ENCODE measurements around the gene NFIA. TPM values are rescaled to one million over a fixed set of nuclear protein-coding genes. Genes with fewer than 3 reads are reported as not detected.
A peak's percentile ranks its signal among the peaks of the same experiment; 100 is the strongest.

NFIA gene
- total RNA-seq, 3 donors from 2014 or later, result 54.9 to 87.5 (median 79.6) TPM

- H3K27me3 ChIP-seq, result no peaks in the 10 kb centered on the region
- no peak for TF ChIP-seq POLR2AphosphoS5 (IDR thresholded peaks at IDR 0.05)
- TF ChIP-seq POLR2A (IDR thresholded peaks at IDR 0.05), result no peak
- TF ChIP-seq, protein P1, sequence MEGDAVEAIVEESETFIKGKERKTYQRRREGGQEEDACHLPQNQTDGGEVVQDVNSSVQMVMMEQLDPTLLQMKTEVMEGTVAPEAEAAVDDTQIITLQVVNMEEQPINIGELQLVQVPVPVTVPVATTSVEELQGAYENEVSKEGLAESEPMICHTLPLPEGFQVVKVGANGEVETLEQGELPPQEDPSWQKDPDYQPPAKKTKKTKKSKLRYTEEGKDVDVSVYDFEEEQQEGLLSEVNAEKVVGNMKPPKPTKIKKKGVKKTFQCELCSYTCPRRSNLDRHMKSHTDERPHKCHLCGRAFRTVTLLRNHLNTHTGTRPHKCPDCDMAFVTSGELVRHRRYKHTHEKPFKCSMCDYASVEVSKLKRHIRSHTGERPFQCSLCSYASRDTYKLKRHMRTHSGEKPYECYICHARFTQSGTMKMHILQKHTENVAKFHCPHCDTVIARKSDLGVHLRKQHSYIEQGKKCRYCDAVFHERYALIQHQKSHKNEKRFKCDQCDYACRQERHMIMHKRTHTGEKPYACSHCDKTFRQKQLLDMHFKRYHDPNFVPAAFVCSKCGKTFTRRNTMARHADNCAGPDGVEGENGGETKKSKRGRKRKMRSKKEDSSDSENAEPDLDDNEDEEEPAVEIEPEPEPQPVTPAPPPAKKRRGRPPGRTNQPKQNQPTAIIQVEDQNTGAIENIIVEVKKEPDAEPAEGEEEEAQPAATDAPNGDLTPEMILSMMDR (IDR thresholded peaks at IDR 0.05), result no peak
- no peaks in the 10 kb centered on the region for H3K9me3 ChIP-seq
- peaks cover 0 to 12% of the 10 kb centered on the region in 2 donors for H3K4me1 ChIP-seq
- intact Hi-C loops (cut with DNase I; ENCODE audit: low total_unique reads), result no loop called here
- H3K27ac ChIP-seq, result peak overlapping the region; percentile 44 to 66
- DNase-seq (ENCODE audit: low spot score in 2 of 2), result no peak
- H3K4me3 ChIP-seq, result no peak overlapping the region
- H3K36me3 ChIP-seq, result no peaks in the 10 kb centered on the region
Observed at GRCh38 chr1:61424382-61424781, 342.0 kb downstream of the NFIA start.

DNA sequence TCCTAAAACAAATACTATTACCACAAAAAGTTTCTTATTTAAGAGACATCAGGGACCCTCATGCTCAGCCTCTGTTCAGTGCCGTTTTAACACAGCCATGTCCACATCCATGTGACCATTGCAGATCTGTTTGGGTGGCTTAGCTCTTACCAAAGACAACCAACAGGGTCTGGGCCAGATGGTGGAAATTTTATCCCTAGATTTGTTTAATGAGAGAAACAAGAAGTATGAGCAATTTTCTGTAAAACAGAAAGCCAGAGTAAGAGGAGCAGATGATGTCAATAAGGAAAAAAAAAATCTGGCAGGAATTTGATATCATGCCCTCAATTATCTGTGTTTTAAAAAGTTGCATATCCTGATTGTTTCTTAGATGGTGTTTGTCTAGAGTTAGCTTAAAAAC lies 342.7 kb downstream of the NFIA start:
- DNase-seq (ENCODE audit: low spot score in 2 of 2), result no peak
- Histone ChIP-seq H3K27me3 (no peaks in the 10 kb centered on the region), H3K36me3 (no peaks in the 10 kb centered on the region), H3K4me1 (peaks cover 0 to 12% of the 10 kb centered on the region in 2 donors), H3K9me3 (no peaks in the 10 kb centered on the region), H3K4me3 (no peak overlapping the region), H3K27ac (peak overlapping the region; percentile 60 to 66)
- no peak for TF ChIP-seq POLR2AphosphoS5 (IDR thresholded peaks at IDR 0.05)
- TF ChIP-seq POLR2A (IDR thresholded peaks at IDR 0.05), result no peak
- TF ChIP-seq, protein P1 (IDR thresholded peaks at IDR 0.05), result no peak
- intact Hi-C loops (cut with DNase I; ENCODE audit: low total_unique reads), result no loop called here

DNA sequence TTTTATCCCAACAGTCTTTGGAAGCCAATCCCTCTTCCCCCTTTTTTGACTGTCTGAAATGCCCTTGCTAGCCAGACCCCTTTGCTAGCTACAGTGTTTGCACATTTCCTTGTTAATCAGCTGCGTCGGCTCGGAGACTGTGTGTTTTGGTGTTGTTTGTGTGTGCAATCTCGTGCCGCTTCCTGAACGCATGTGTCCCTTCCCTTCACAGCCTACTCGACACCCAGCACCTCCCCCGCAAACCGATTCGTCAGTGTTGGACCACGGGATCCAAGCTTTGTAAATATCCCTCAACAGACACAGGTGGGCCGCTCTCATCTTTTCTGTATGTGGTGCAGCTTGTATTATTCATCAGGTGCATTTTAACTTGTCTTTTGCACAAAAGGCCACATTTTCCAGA lies 343.9 kb downstream of the NFIA start:
- H3K27me3 ChIP-seq, result no peaks in the 10 kb centered on the region
- H3K27ac ChIP-seq, result peak overlapping the region; percentile 49 to 66
- no peak for DNase-seq (ENCODE audit: low spot score in 2 of 2)
- peaks cover 0 to 12% of the 10 kb centered on the region in 2 donors for H3K4me1 ChIP-seq
- no peaks in the 10 kb centered on the region for H3K9me3 ChIP-seq
- H3K4me3 ChIP-seq, result no peak overlapping the region
- TF ChIP-seq, protein P1 (IDR thresholded peaks at IDR 0.05), result no peak
- TF ChIP-seq POLR2A (IDR thresholded peaks at IDR 0.05) (no peak), POLR2AphosphoS5 (IDR thresholded peaks at IDR 0.05) (no peak)
- intact Hi-C loops (cut with DNase I; ENCODE audit: low total_unique reads), result no loop called here
- H3K36me3 ChIP-seq, result no peaks in the 10 kb centered on the region

GRCh38 chr1:61426885-61427284 lies 344.5 kb downstream of the NFIA start:
- Histone ChIP-seq H3K36me3 (no peaks in the 10 kb centered on the region), H3K9me3 (no peaks in the 10 kb centered on the region), H3K4me1 (peaks cover 0 to 12% of the 10 kb centered on the region in 2 donors), H3K27ac (no peak overlapping the region), H3K4me3 (no peak overlapping the region), H3K27me3 (no peaks in the 10 kb centered on the region)
- intact Hi-C loops (cut with DNase I; ENCODE audit: low total_unique reads), result no loop called here
- TF ChIP-seq POLR2AphosphoS5 (IDR thresholded peaks at IDR 0.05), result no peak
- TF ChIP-seq, protein P1 (IDR thresholded peaks at IDR 0.05), result no peak
- no peak for TF ChIP-seq POLR2A (IDR thresholded peaks at IDR 0.05)
- DNase-seq (ENCODE audit: low spot score in 2 of 2), result no peak

DNA sequence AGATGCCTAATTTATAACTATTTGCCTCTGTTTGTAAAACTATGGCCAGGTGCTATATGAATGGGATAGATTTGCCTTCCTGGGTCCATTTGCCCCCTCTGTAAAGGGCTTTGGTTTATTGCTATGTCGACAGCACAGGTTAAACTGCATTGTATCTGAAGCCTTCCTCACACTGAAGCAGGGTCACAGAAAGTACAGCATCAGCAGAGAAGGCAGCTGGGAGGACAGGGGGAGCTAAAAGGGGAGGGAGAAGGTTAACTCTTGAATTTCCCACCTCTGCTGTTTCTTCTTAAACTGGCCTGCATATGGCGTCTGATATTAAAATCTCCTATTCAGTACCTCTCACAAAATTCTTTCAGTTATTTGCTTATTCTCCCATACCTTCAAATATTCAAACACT lies 345.1 kb downstream of the NFIA start:
- TF ChIP-seq POLR2A (IDR thresholded peaks at IDR 0.05) (no peak), POLR2AphosphoS5 (IDR thresholded peaks at IDR 0.05) (no peak)
- TF ChIP-seq, protein P1 (IDR thresholded peaks at IDR 0.05), result no peak
- Histone ChIP-seq H3K27me3 (no peaks in the 10 kb centered on the region), H3K27ac (no peak overlapping the region), H3K4me1 (peaks cover 0 to 12% of the 10 kb centered on the region in 2 donors), H3K36me3 (no peaks in the 10 kb centered on the region), H3K9me3 (no peaks in the 10 kb centered on the region), H3K4me3 (no peak overlapping the region)
- intact Hi-C loops (cut with DNase I; ENCODE audit: low total_unique reads), result no loop called here
- no peak for DNase-seq (ENCODE audit: low spot score in 2 of 2)
